Hematopoietic multipotent progenitor cell (in vitro differentiated cells): Measurements from ENCODE around the gene CIP2A. TPM values are rescaled to one million over a fixed set of nuclear protein-coding genes. Genes with fewer than 3 reads are reported as not detected.
"Not testable (repeated sequence)": the region's sequence is repeated elsewhere in the genome, so short reads cannot be mapped to it uniquely, and the experiment has no call there.

Experiments used
- DNase-seq, 3 donors: peaks; one replicate each; pipeline ENCODE4 v3.0.0-alpha.2; 2011 to 2015; ENCODE audit warnings: low read depth in 2 of 3, low spot score in 2 of 3
- total RNA-seq: library from RNA; depleted of rRNA; stranded (reverse); fragments of >200 nt; gene quantifications from one replicate; pipeline ENCODE4 v1.2.3, GENCODE V29; 2012

Gene CIP2A
- total RNA-seq, result 6.5 TPM

- DNase-seq, result peak; percentile 81 to 97 (median 96)
Observed at GRCh38 chr3:108589081-108589997, at the start of gene CIP2A, which contains the start of gene DZIP3. Gene CIP2A (minus strand): TSS chr3:108589438. CDS start chr3:108589375, 63 bp downstream. Gene DZIP3 (plus strand): TSS chr3:108589722. CDS start chr3:108605407, 15,685 bp downstream.

GRCh38 chr3:108629974-108630373, 40.7 kb upstream of the CIP2A start:
- DNase-seq, result no peak

- DNase-seq, result no peak
Observed at GRCh38 chr3:108623504-108623903, 34.3 kb upstream of the CIP2A start.

GRCh38 chr3:108620250-108620649, 31.0 kb upstream of the CIP2A start:
- DNase-seq, result no peak

- not testable (repeated sequence) for DNase-seq
Observed at GRCh38 chr3:108616090-108616489, 26.9 kb upstream of the CIP2A start.

GRCh38 chr3:108610651-108611050, 21.4 kb upstream of the CIP2A start:
- no peak for DNase-seq

- no peak for DNase-seq
Observed at GRCh38 chr3:108608750-108609149, 19.5 kb upstream of the CIP2A start.

- DNase-seq, result no peak
Observed at GRCh38 chr3:108605491-108605890, 16.3 kb upstream of the CIP2A start.

- no peak for DNase-seq
Observed at GRCh38 chr3:108605028-108605427, 15.8 kb upstream of the CIP2A start.

- DNase-seq, result peak in 2 of 3 donors; percentile 27 to 67
Observed at GRCh38 chr3:108603691-108604090, 14.5 kb upstream of the CIP2A start.

GRCh38 chr3:108602935-108603294, 13.7 kb upstream of the CIP2A start:
- no peak for DNase-seq

- DNase-seq, result peak in 2 of 3 donors; percentile 31 to 60
Observed at GRCh38 chr3:108602249-108602934, 13.2 kb upstream of the CIP2A start.

- DNase-seq, result no peak
Observed at GRCh38 chr3:108599677-108600409, 10.6 kb upstream of the CIP2A start.

- no peak for DNase-seq
Observed at GRCh38 chr3:108598375-108598774, 9.1 kb upstream of the CIP2A start.

- no peak for DNase-seq
Observed at GRCh38 chr3:108595321-108595720, 6.1 kb upstream of the CIP2A start.

GRCh38 chr3:108590460-108590859, 1.2 kb upstream of the CIP2A start:
- DNase-seq, result peak in 1 of 3 donors; percentile 14

GRCh38 chr3:108589998-108590323, 723 bp upstream of the CIP2A start:
- no peak for DNase-seq

- DNase-seq, result peak in 1 of 3 donors; percentile 12
Observed at GRCh38 chr3:108588601-108589000, 637 bp downstream of the CIP2A start.

- no peak for DNase-seq
Observed at GRCh38 chr3:108578064-108578463, 11.2 kb downstream of the CIP2A start.

- no peak for DNase-seq
Observed at GRCh38 chr3:108569336-108569735, 19.9 kb downstream of the CIP2A start.

GRCh38 chr3:108566599-108566998, 22.6 kb downstream of the CIP2A start:
- no peak for DNase-seq
